ENCODE measurements around the gene ARL5A. TPM values are rescaled to one million over a fixed set of nuclear protein-coding genes. Genes with fewer than 3 reads are reported as not detected.

The ARL5A gene
- total RNA-seq, 6 experiments from 2014 or later = 32.0 to 46.6 (median 39.9) TPM

DNA sequence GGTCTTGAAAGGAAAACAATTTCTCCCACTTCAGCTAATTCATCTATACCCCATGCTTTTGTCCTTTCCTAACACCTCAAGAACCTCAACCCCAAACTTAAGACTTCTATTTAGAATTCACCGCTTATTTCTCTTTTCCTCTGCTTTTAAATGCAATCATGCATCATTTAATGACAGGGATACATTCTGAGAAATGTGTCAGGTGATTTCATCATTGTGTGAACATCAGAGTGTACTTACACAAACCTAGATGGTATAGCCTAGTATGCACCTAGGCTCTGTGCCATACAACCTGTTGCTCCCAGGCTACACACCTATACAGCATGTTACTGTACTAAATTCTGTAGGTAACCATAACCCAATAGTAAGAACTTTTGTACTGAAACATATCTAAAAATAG is 22.9 kb downstream of the ARL5A start:
- no peaks in the 10 kb centered on the region for H3K9me3 Mint-ChIP-seq
- TF ChIP-seq, protein P1, sequence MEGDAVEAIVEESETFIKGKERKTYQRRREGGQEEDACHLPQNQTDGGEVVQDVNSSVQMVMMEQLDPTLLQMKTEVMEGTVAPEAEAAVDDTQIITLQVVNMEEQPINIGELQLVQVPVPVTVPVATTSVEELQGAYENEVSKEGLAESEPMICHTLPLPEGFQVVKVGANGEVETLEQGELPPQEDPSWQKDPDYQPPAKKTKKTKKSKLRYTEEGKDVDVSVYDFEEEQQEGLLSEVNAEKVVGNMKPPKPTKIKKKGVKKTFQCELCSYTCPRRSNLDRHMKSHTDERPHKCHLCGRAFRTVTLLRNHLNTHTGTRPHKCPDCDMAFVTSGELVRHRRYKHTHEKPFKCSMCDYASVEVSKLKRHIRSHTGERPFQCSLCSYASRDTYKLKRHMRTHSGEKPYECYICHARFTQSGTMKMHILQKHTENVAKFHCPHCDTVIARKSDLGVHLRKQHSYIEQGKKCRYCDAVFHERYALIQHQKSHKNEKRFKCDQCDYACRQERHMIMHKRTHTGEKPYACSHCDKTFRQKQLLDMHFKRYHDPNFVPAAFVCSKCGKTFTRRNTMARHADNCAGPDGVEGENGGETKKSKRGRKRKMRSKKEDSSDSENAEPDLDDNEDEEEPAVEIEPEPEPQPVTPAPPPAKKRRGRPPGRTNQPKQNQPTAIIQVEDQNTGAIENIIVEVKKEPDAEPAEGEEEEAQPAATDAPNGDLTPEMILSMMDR (IDR thresholded peaks at IDR 0.05) = no peak
- H3K36me3 Mint-ChIP-seq (ENCODE audit: low read depth) = peaks cover 7% of the 10 kb centered on the region; the same call in 1 of the 2 replicates
- H3K4me1 Mint-ChIP-seq (ENCODE audit: low read depth) = no peaks in the 10 kb centered on the region
- H3K4me3 Mint-ChIP-seq = no peak overlapping the region
- no peak overlapping the region for H3K27ac Mint-ChIP-seq
- H3K27me3 Mint-ChIP-seq (ENCODE audit: insufficient read depth) = no peaks in the 10 kb centered on the region
- DNase-seq = no peak

DNA sequence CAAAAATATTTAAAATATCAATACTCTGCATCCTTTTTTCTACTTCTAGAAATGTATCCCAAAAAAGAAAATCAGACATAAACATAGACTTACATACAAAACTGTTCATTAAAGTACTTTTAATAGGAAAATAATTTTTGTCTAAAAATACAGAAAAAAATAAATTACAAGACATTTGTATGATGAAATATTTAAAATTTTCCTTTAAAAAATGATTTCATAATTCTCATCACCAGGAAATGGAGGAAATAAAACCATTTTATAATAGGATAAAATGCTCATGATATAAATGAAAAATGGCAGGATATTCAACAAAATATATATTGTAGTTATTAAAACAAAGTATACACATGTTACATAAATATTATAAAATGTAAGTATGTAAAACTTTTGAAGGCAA is 24.4 kb downstream of the ARL5A start:
- Mint-ChIP-seq H3K36me3 (ENCODE audit: low read depth) (peaks cover 7% of the 10 kb centered on the region; the same call in 1 of the 2 replicates), H3K27ac (no peak overlapping the region), H3K4me3 (no peak overlapping the region), H3K9me3 (no peaks in the 10 kb centered on the region), H3K27me3 (ENCODE audit: insufficient read depth) (no peaks in the 10 kb centered on the region), H3K4me1 (ENCODE audit: low read depth) (no peaks in the 10 kb centered on the region)
- TF ChIP-seq, protein P1 (IDR thresholded peaks at IDR 0.05) = no peak
- no peak for DNase-seq

- TF ChIP-seq, protein P1 (IDR thresholded peaks at IDR 0.05) = no peak
- Mint-ChIP-seq H3K36me3 (ENCODE audit: low read depth) (peaks cover 7% of the 10 kb centered on the region; the same call in 1 of the 2 replicates), H3K9me3 (no peaks in the 10 kb centered on the region), H3K4me1 (ENCODE audit: low read depth) (peaks cover 2% of the 10 kb centered on the region; the same call in 1 of the 2 replicates), H3K4me3 (no peak overlapping the region), H3K27me3 (ENCODE audit: insufficient read depth) (no peaks in the 10 kb centered on the region), H3K27ac (no peak overlapping the region)
- no peak for DNase-seq
Observed at GRCh38 chr2:151802315-151802714, 25.9 kb downstream of the ARL5A start.

GRCh38 chr2:151799886-151800292 is 28.3 kb downstream of the ARL5A start:
- H3K27ac Mint-ChIP-seq = no peak overlapping the region
- H3K4me1 Mint-ChIP-seq (ENCODE audit: low read depth) = peaks cover 22% of the 10 kb centered on the region
- no peaks in the 10 kb centered on the region for H3K27me3 Mint-ChIP-seq (ENCODE audit: insufficient read depth)
- H3K9me3 Mint-ChIP-seq = no peaks in the 10 kb centered on the region
- TF ChIP-seq, protein P1 (IDR thresholded peaks at IDR 0.05) = no peak
- DNase-seq = no peak
- no peak overlapping the region for H3K4me3 Mint-ChIP-seq
- H3K36me3 Mint-ChIP-seq (ENCODE audit: low read depth) = peaks cover 7% of the 10 kb centered on the region; the same call in 1 of the 2 replicates

DNA sequence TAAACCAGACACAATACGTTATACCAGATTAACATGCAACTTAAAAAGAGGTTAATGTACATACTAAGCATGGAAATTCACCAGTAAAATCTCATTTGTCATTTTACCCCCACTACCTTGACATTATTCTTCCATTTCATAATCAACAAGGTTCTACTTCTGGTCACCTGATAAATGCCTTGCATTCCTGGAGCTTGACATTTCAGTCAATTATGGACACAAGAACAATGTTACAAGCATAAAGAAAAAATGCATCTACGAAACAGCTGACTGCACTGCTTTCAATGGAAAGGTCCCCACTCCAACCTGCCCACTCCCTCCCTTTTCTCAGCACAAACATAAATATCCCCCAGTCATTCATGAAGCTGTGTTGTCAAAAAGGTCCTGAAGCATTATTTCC is 31.4 kb downstream of the ARL5A start:
- no peak for DNase-seq
- Mint-ChIP-seq H3K27me3 (ENCODE audit: insufficient read depth) (no peaks in the 10 kb centered on the region), H3K4me1 (ENCODE audit: low read depth) (peaks cover 22% of the 10 kb centered on the region), H3K27ac (no peak overlapping the region; the same call in 1 of the 2 replicates), H3K4me3 (no peak overlapping the region), H3K9me3 (no peaks in the 10 kb centered on the region), H3K36me3 (ENCODE audit: low read depth) (peaks cover 8% of the 10 kb centered on the region)
- TF ChIP-seq, protein P1 (IDR thresholded peaks at IDR 0.05) = no peak
